Measurements from ENCODE around the gene PSPN. TPM values are rescaled to one million over a fixed set of nuclear protein-coding genes. Genes with fewer than 3 reads are reported as not detected.

The PSPN gene
- total and polyA plus RNA-seq, 2 of the 13 experiments (the other 11 are each of a cell fraction or from before 2014, with no cell fraction given), result 0.69 to 1.1 TPM

- CTCF ChIA-PET (ENCODE audit: low intra/inter-chr PET ratio, low total read pairs), result no interaction called here
- Histone ChIP-seq H3K36me3 (replicated peaks in 1 of 2; ENCODE audit: control insufficient read depth in 1 of 2, insufficient read depth in 2 of 2, low read length in 2 of 2) (no peaks in the 10 kb centered on the region), H4K20me1 (ENCODE audit: insufficient read depth, low read length) (no peaks in the 10 kb centered on the region), H3K4me2 (ENCODE audit: low read depth, low read length) (no peak overlapping the region), H3K27me3 (ENCODE audit: control insufficient read depth in 1 of 2, insufficient read depth in 2 of 2, low read length in 2 of 2) (no peaks in the 10 kb centered on the region), H3K4me3 (replicated peaks in 1 of 3; ENCODE audit: insufficient read depth in 1 of 3, low read depth in 2 of 3, low read length in 3 of 3) (no peak overlapping the region), H3K79me2 (ENCODE audit: insufficient read depth, low read length) (no peaks in the 10 kb centered on the region), H3K9me3 (ENCODE audit: low read length) (no peaks in the 10 kb centered on the region), H3K4me1 (ENCODE audit: insufficient read depth, low read length) (peaks cover 18% of the 10 kb centered on the region), H3K9ac (ENCODE audit: insufficient read depth, low read depth, low read length) (no peak overlapping the region), H2AFZ (ENCODE audit: low read length) (no peak overlapping the region), H3K27ac (ENCODE audit: extremely low read length, insufficient read depth, low read length) (no peak overlapping the region)
- WGBS (ENCODE audit: low lambda C conversion rate), result 54% methylated on average over 5 of the region's 5 CpGs
- POLR2A ChIA-PET, result no interaction called here
- FAIRE-seq, result no peak
- in situ Hi-C loops (cut with HindIII; ENCODE audit: extremely low pct_ligation_motif_present, low pct_unique_long_range_greater_than_20kb) (no loop called here), intact Hi-C loops (cut with micrococcal nuclease; ENCODE audit: unreplicated experiment) (no loop called here)
- TF ChIP-seq CERS6 (CRISPR knock-in tag; IDR thresholded peaks at IDR 0.05) (no peak), ZKSCAN8 (CRISPR knock-in tag; IDR thresholded peaks at IDR 0.05; ENCODE audit: borderline replicate concordance) (no peak), FOXK1 (CRISPR knock-in tag; IDR thresholded peaks at IDR 0.05; ENCODE audit: borderline replicate concordance, low read depth) (no peak), NR2F1 (CRISPR knock-in tag; IDR thresholded peaks at IDR 0.05) (no peak), ZNF839 (CRISPR knock-in tag; IDR thresholded peaks at IDR 0.05; ENCODE audit: borderline replicate concordance) (no peak), SMARCC2 (IDR thresholded peaks at IDR 0.05) (no peak), SNAPC2 (CRISPR knock-in tag; IDR thresholded peaks at IDR 0.05) (no peak), ZNF451 (CRISPR knock-in tag; IDR thresholded peaks at IDR 0.05) (no peak), ZNF30 (CRISPR knock-in tag; IDR thresholded peaks at IDR 0.05) (no peak), SUZ12 (IDR thresholded peaks at IDR 0.05; ENCODE audit: low read depth, low read length) (no peak), BRF2 (CRISPR knock-in tag; IDR thresholded peaks at IDR 0.05) (no peak), ATF7-NPFF (CRISPR knock-in tag; IDR thresholded peaks at IDR 0.05; ENCODE audit: low read depth) (no peak), SIX1 (CRISPR knock-in tag; IDR thresholded peaks at IDR 0.05; ENCODE audit: borderline replicate concordance) (no peak), AGO2 (optimal IDR thresholded peaks at IDR 0.05; ENCODE audit: low read depth, low read length) (no peak)
- TF ChIP-seq, protein P1, sequence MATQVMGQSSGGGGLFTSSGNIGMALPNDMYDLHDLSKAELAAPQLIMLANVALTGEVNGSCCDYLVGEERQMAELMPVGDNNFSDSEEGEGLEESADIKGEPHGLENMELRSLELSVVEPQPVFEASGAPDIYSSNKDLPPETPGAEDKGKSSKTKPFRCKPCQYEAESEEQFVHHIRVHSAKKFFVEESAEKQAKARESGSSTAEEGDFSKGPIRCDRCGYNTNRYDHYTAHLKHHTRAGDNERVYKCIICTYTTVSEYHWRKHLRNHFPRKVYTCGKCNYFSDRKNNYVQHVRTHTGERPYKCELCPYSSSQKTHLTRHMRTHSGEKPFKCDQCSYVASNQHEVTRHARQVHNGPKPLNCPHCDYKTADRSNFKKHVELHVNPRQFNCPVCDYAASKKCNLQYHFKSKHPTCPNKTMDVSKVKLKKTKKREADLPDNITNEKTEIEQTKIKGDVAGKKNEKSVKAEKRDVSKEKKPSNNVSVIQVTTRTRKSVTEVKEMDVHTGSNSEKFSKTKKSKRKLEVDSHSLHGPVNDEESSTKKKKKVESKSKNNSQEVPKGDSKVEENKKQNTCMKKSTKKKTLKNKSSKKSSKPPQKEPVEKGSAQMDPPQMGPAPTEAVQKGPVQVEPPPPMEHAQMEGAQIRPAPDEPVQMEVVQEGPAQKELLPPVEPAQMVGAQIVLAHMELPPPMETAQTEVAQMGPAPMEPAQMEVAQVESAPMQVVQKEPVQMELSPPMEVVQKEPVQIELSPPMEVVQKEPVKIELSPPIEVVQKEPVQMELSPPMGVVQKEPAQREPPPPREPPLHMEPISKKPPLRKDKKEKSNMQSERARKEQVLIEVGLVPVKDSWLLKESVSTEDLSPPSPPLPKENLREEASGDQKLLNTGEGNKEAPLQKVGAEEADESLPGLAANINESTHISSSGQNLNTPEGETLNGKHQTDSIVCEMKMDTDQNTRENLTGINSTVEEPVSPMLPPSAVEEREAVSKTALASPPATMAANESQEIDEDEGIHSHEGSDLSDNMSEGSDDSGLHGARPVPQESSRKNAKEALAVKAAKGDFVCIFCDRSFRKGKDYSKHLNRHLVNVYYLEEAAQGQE (IDR thresholded peaks at IDR 0.05; ENCODE audit: borderline replicate concordance in 1 of 2, low read depth in 1 of 2, low read length in 2 of 2), result no peak
- no peak for DNase-seq (ENCODE audit: low spot score)
- BruUV-seq (replicated peaks), result no TSS peak
- ATAC-seq, result no peak
Measured at GRCh38 chr19:6406401-6406800, 30.7 kb upstream of the PSPN start.

Data from HepG2 (cell line).